HepG2 (cell line): ENCODE data around the gene MIDN. TPM values are rescaled to one million over a fixed set of nuclear protein-coding genes. Genes with fewer than 3 reads are reported as not detected.

Source experiments
- ATF7-NPFF ChIP-seq: sonication (generic); formaldehyde crosslinking; IDR thresholded peaks from 2 replicates; pipeline ENCODE4 v1.8.1; 2023; ENCODE audit warnings: mild to moderate bottlenecking, low read depth, missing genetic modification reagents, moderate library complexity
- CCDC6 ChIP-seq: sonication (generic); formaldehyde crosslinking; IDR thresholded peaks from 2 replicates; pipeline ENCODE4 v1.8.1; 2022; ENCODE audit warnings: mild to moderate bottlenecking, missing genetic modification reagents, moderate library complexity
- FOXC1 ChIP-seq: sonication (generic); formaldehyde crosslinking; IDR thresholded peaks from 2 replicates; pipeline ENCODE4 v1.8.0; 2022; ENCODE audit warnings: mild to moderate bottlenecking, missing genetic modification reagents, borderline replicate concordance
- HIC2 ChIP-seq: sonication (generic); formaldehyde crosslinking; IDR thresholded peaks from 2 replicates; pipeline ENCODE4 v1.9.0; 2022; ENCODE audit warnings: low read depth, missing genetic modification reagents
- HNRNPH1 ChIP-seq: fragments of 200-400 bp; formaldehyde crosslinking; optimal IDR thresholded peaks from 2 replicates; pipeline ENCODE3; 2017; ENCODE audit warnings: mild to moderate bottlenecking, low read depth, low read length
- IRF2 ChIP-seq: IDR thresholded peaks from 2 replicates; pipeline ENCODE4 v1.6.1; 2018; ENCODE audit warnings: missing genetic modification reagents, missing compliant biosample characterization
- NCOA1 ChIP-seq: sonication (generic); formaldehyde crosslinking; IDR thresholded peaks from 2 replicates; pipeline ENCODE4 v1.9.0; 2021; ENCODE audit warnings: missing genetic modification reagents
- NRL ChIP-seq: sonication (generic); formaldehyde crosslinking; IDR thresholded peaks from 2 replicates; pipeline ENCODE4 v1.5.0; 2020; ENCODE audit warnings: missing genetic modification reagents, mild to moderate bottlenecking, moderate library complexity, borderline replicate concordance
- PAXIP1 ChIP-seq: sonication (generic); formaldehyde crosslinking; conservative IDR thresholded peaks from 2 replicates; pipeline ENCODE4 v1.4.0; 2020; ENCODE audit warnings: mild to moderate bottlenecking, missing genetic modification reagents, moderate library complexity
- POLR2A ChIP-seq, 2 experiments: IDR thresholded peaks; 2 replicates each; pipeline ENCODE4 v1.6.1; 2011; ENCODE audit warnings: low read depth in 2 of 2, low read length in 2 of 2, mild to moderate bottlenecking in 1 of 2, moderate library complexity in 1 of 2; ENCODE audit not compliant: insufficient read depth in 1 of 2
- RAD21 ChIP-seq: fragments of 450-650 bp; formaldehyde crosslinking; IDR thresholded peaks from 2 replicates; pipeline ENCODE4 v1.5.0; 2020; ENCODE audit warnings: mild to moderate bottlenecking
- RBAK ChIP-seq: sonication (generic); formaldehyde crosslinking; IDR thresholded peaks from 2 replicates; pipeline ENCODE4 v1.5.1; 2020; ENCODE audit warnings: mild to moderate bottlenecking, missing genetic modification reagents
- RFX1 ChIP-seq: fragments of 450-650 bp; IDR thresholded peaks from 2 replicates; pipeline ENCODE4 v1.6.1; 2017
- TBX2 ChIP-seq: sonication (generic); formaldehyde crosslinking; IDR thresholded peaks from 2 replicates; pipeline ENCODE4 v1.5.0; 2020; ENCODE audit warnings: missing genetic modification reagents, mild to moderate bottlenecking, borderline replicate concordance
- TBX3 ChIP-seq: fragments of 450-650 bp; IDR thresholded peaks from 2 replicates; pipeline ENCODE4 v1.6.1; 2017; ENCODE audit warnings: antibody characterized with exemption, mild to moderate bottlenecking, inconsistent platforms, borderline replicate concordance
- ZBTB26 ChIP-seq: IDR thresholded peaks from 2 replicates; pipeline ENCODE4 v1.6.1; 2016; ENCODE audit warnings: missing compliant biosample characterization, missing genetic modification reagents, borderline replicate concordance
- ZNF160 ChIP-seq: sonication (generic); formaldehyde crosslinking; IDR thresholded peaks from 2 replicates; pipeline ENCODE4 v1.8.0; 2022; ENCODE audit warnings: mild to moderate bottlenecking, inconsistent platforms, missing genetic modification reagents
- ZNF232 ChIP-seq: sonication (generic); formaldehyde crosslinking; IDR thresholded peaks from 2 replicates; pipeline ENCODE4 v1.4.0; 2020; ENCODE audit warnings: missing genetic modification reagents, borderline replicate concordance
- ZNF350 ChIP-seq: sonication (generic); formaldehyde crosslinking; IDR thresholded peaks from 2 replicates; pipeline ENCODE4 v1.4.0; 2020; ENCODE audit warnings: mild to moderate bottlenecking, low read depth, missing genetic modification reagents, borderline replicate concordance
- ZNF354B ChIP-seq: sonication (generic); formaldehyde crosslinking; IDR thresholded peaks from 2 replicates; pipeline ENCODE4 v1.8.0; 2022; ENCODE audit warnings: mild to moderate bottlenecking, missing genetic modification reagents
- polyA plus RNA-seq, 8 experiments: library from polyadenylated mRNA; depleted of rRNA in 3 of 8; stranded (reverse) in 7 of 8; unstranded in 1 of 8; fragments of >200 nt; fragmentation: Illumina TruSeq in 4 of 8; extraction: Trizol in 4 of 8; gene quantifications; 2 replicates each; pipeline versions ENCODE4 v1.2.1 to v1.2.3, GENCODE V29; 2011 to 2016; ENCODE audit warnings: low read depth in 4 of 8, missing spikeins in 1 of 8, mixed read lengths in 1 of 8; ENCODE audit not compliant: insufficient read depth in 1 of 8
- total RNA-seq, 5 experiments: library from RNA; depleted of rRNA; stranded (reverse); fragments of >200 nt; fragmentation: Illumina TruSeq; extraction: Trizol; gene quantifications; 2 replicates each; pipeline ENCODE4 v1.2.3, GENCODE V29; 2016; ENCODE audit warnings: low read depth in 1 of 5

MIDN gene
- total and polyA plus RNA-seq, 2 of the 13 experiments (the other 11 are each of a cell fraction or from before 2014, with no cell fraction given), result 8.4 to 18.0 TPM

GRCh38 chr19:1251330-1252220, 3.2 kb downstream of the MIDN start (continued):
- no peak for TF ChIP-seq PAXIP1 (CRISPR knock-in tag)
- TF ChIP-seq TBX3, result no peak
- TF ChIP-seq NCOA1 (CRISPR knock-in tag), result 0 out of 2 replicates have a peak, but pooled peaks have one; percentile 34
- TF ChIP-seq TBX2, result peak; percentile 7; the same call in 1 of the 2 replicates
- no peak for TF ChIP-seq ATF7-NPFF
- 0 out of 2 replicates have a peak, but pooled peaks have one; percentile 21 for TF ChIP-seq ZNF160 (CRISPR knock-in tag)
- TF ChIP-seq ZNF354B (CRISPR knock-in tag), result no peak
- TF ChIP-seq CCDC6 (CRISPR knock-in tag), result 0 out of 2 replicates have a peak, but pooled peaks have one; percentile 11
- TF ChIP-seq HIC2 (CRISPR knock-in tag), result peak; percentile 82
- TF ChIP-seq RBAK (CRISPR knock-in tag), result no peak
- no peak for TF ChIP-seq IRF2 (CRISPR knock-in tag)
- peak; percentile 30; the same call in 1 of the 2 replicates for TF ChIP-seq ZBTB26 (CRISPR knock-in tag)
- TF ChIP-seq RAD21 (CRISPR knock-in tag), result 0 out of 2 replicates have a peak, but pooled peaks have one; percentile 7
- no peak; the same call in 1 of the 2 replicates for TF ChIP-seq ZNF350
- TF ChIP-seq NRL (CRISPR knock-in tag), result peak; percentile 2; the same call in 1 of the 2 replicates
- TF ChIP-seq HNRNPH1, result peak; percentile 29
- TF ChIP-seq FOXC1 (CRISPR knock-in tag), result peak; percentile 19; the same call in 1 of the 2 replicates
- peak; percentile 51 to 57; a peak in 3 of 4 replicates for TF ChIP-seq POLR2A (IDR thresholded peaks at IDR 0.05; ENCODE audit: insufficient read depth in 1 of 2, low read depth in 2 of 2, low read length in 2 of 2)
- TF ChIP-seq RFX1, result no peak
- peak; percentile 49; the same call in 1 of the 2 replicates for TF ChIP-seq ZNF232 (CRISPR knock-in tag)
